HG03575 (cell line): Measurements from ENCODE around the gene AXIN1.

Source experiments
- ATAC-seq: cut with Tn5 transposase; IDR thresholded peaks from one replicate; pipeline ENCODE4 v1.9.1; 2021; ENCODE audit not compliant: unreplicated experiment, insufficient number of reproducible peaks, low FRiP score; ENCODE audit errors: extremely low read depth

Gene AXIN1

DNA sequence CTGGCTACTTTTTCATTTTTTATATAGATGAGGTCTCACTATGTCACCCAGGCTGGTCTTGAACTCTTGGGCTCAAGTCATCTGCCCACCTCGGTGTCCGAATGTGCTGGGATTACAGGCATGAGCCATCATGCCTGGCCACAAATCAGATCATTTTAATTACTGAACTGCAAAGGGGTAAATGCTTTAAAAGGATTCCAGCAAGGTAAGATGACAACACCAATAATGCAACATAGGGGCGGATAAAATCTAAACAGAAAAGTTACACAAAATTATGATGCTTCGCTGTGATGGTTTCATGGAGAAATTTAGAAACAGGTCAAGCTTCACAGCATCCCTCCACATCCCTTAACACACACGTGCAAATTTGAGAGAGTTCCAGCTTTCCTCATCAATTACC lies 32.3 kb downstream of the AXIN1 start:
- ATAC-seq, result no peak

GRCh38 chr16:318628-319027 lies 33.9 kb downstream of the AXIN1 start:
- no peak for ATAC-seq

GRCh38 chr16:317583-317982 lies 34.9 kb downstream of the AXIN1 start:
- ATAC-seq, result no peak

DNA sequence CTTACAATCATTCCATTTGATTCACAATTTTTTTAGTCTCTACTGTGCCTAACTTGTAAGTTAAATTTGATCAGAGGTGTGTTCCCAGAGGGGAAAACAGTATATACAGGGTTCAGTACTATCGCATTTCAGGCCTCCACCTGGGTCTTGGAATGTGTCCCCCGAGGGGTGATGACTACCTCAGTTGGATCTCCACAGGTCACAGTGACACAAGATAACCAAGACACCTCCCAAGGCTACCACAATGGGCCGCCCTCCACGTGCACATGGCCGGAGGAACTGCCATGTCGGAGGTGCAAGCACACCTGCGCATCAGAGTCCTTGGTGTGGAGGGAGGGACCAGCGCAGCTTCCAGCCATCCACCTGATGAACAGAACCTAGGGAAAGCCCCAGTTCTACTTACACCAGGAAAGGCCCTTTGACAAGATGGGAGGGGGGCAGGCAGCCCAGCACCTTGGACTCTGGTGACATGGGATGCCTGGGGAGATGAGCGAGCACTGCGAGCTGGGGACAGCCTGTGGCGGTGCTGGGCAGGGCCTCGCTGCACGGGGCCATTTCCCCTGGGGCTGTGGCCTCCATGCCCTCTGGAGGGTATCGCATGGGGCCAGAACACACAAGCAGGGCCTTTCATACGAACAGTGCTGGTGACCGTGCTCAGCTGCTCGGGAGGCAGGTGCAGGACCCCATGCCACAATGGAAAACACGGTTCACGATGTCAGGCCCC lies 35.6 kb downstream of the AXIN1 start:
- no peak for ATAC-seq

GRCh38 chr16:314795-315299 lies 37.7 kb downstream of the AXIN1 start:
- no peak for ATAC-seq

GRCh38 chr16:314351-314750 lies 38.2 kb downstream of the AXIN1 start:
- no peak for ATAC-seq

DNA sequence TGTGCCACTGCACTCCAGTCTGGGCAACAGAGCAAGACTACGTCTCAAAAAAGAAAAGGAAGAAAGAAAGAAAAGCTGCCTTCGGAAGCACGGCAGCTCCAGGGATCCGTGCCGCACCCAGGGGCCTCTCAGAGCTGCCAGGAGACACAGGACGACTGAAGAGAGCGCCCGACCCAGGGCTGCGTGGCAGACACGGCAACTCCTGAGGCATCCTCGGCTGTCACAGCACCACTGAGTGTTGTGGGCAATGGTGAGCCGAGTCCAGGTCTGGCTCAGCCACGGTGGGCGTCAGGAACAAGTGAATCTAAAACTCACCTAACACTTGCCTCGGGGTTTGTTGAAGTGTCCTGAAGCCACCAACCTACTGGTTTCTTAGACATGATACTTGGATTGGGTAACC lies 40.8 kb downstream of the AXIN1 start:
- no peak for ATAC-seq

DNA sequence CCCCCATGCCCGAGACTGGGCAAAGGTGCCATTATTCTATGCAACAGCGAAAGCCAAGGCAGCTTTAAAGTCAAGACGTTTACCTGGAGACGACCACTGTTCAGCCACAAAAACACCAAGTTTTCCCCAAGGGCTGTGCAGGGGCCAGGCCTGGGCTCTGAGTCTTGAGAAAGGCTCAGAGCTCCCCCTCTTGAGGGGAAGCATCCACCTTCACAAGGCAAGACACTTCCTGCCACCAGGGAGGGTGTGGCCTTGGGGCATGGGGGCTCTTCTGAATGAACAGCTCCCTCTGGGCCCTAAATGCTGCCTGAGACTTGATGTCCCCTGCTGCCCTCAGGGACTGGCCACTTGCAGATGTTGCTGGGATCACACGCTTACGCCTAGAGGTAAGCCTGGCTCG lies 43.0 kb downstream of the AXIN1 start:
- no peak for ATAC-seq

DNA sequence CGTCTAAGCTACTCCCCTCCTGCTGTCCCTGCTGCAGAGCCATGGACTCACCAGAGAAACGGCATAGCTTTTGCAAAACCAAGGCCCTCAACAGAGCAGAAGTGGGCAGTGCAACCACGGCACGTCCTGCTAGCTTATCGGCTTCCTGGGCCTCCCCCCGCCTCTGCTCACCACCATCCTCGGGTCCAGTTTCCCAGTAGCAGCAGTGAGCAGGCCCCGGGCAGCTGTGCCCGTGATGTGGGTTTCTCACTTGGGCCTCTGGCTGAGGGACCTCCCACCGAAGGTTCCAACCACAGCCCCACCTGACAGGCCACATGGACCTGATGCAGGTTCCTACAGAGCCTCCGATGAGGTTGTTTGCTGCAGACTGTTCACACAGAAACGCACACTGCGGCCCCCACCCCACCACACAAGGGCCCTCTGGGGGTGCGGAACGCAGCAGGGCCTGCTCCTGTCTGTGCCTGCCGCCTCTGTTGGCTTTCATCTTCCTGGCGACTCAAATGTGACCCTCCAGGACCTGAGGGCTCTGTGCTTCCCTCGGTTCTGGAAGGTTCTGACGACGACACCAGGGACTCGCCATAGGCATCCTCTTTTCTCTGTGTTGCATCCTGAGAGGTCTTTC lies 44.7 kb downstream of the AXIN1 start:
- ATAC-seq, result no peak

DNA sequence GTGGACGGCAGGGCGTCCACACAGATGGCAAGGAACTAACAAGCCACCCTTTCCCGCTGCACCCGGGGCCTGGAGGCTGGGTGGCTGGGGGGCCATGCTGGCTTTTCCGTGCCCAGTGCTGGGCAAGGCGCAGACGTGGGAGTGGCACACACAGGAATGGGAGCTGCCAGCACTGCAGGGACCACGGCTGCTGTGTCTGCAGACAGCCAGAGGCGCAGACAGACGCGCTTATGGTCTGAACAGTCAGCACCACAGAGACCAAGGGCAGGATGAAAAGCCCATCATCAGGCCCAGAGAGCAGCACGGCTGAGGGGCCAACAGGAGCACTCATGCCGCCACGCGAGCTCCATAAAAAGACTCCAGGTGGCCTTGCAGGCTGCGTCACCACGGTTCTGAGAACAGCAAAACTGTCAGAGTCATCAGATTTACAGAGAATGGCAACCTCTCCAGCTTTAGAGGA lies 45.6 kb downstream of the AXIN1 start:
- no peak for ATAC-seq

DNA sequence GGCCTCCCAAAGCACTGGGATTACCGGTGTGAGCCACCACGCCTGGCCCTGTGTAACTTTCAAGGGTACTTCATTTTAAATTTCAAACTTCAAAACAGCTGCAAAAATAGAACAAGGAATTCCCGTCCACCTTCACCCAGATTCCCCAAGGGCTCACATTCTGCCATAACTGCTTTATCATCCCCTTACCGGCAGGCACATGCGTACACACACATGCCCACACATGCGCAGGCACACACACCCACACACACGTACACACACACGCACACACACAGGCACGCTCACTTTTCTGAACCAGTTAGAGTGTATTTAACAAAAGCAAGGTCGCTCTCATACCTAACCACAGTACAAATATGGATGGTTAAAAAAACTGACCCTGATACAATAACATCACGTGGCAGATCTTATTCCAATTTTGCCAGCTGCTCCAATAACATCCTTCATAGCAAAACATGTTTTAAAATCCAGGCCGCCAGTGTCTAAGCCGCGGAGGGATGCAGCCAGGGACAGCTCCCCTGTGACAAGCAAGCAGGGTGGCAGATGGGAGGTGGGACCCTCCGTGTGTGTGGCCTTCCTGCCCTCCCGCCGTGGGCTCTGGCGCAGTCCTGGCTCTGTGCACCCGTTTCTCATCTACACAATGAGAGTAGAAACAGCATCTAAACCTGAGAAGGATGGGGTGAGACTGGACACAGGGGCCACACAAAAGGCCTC lies 46.5 kb downstream of the AXIN1 start:
- no peak for ATAC-seq

DNA sequence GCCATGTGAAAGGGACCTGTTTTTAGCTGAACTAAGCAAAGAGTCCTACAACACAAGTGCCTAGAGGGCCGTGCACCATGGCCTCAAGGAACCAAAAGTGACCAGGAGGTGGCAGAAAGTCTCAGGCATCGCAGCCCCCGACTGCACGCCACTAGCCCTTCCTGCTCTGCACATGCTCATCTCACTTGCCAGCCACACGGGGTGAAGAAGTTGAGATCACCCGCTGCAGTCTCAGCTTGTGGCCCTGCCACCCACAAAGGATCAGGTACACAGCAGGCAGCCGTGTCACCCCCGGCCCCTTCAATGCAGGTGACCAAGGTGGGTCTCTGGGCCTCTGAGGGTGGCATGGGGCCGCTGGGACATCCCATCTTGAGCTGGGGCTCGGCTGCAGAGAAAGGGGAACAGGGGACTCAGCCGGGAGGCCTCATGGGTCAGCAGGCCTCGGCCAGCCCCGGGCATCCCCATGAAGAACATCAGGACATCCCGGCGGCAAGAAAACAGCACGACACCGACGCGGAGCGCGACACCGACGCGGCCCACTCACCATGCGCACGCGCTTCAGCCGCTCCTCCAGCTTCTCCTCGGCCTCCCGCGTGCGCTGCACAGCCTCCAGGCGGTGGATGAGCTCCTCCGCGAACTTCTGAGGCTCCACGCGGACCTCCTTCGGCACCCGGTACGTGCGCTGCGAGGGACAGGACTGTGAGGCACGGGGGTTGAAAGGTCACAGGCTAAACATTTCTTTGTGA lies 48.6 kb downstream of the AXIN1 start:
- ATAC-seq, result no peak

DNA sequence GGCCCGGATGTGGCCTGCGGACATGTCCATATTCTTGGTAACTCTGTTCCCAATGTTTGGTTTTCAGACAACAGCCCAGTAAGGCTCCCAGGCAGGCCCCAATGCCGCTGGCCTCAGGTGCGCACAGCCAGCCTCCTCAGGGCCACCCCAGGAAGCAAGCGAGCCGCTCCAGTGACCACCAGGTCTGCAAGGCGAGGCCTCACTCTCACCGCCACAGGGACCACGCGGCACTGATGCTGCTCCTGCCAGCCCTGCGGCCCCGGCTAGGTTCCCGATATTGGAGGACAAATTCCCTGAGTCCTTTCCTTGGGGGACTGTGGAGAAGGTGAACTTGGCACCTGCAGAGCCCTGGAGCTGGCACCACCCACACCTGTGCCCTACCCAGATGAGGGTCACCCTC lies 50.6 kb downstream of the AXIN1 start:
- no peak for ATAC-seq

GRCh38 chr16:301235-301634 lies 51.3 kb downstream of the AXIN1 start:
- no peak for ATAC-seq

GRCh38 chr16:297832-298231 lies 54.7 kb downstream of the AXIN1 start:
- no peak for ATAC-seq

GRCh38 chr16:296806-297510 lies 55.6 kb downstream of the AXIN1 start:
- no peak for ATAC-seq

DNA sequence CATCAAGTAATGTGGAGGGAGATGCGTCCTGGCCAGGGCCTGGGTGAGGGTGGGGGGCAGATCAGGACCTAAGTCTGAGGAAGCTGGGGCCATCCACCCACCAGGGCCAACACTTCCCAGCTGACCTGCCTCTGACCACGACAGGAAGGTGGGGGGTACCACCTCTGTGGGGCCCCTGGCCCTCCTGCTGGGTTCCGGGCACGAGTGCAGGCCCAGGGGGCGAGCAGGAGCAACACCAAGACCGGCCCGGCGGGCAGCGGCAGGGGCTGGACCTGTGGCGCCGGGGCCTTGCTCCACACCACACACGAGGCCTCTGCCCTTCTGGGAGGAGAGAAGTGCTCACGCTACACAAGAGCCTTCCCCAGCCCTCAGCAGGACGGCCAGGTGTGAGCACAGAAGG lies 56.2 kb downstream of the AXIN1 start:
- ATAC-seq, result no peak

- ATAC-seq, result no peak
Observed at GRCh38 chr16:293043-293775, 59.3 kb downstream of the AXIN1 start.
